B cell (primary cell): ENCODE data around the gene SLC12A3. TPM values are rescaled to one million over a fixed set of nuclear protein-coding genes. Genes with fewer than 3 reads are reported as not detected.

Source experiments
- ATAC-seq: fragments of 200-7000 bp; cut with Tn5 transposase; one replicate; pipeline ENCODE4 v1.10.0; 2021; ENCODE audit warnings: low read depth, mild to moderate bottlenecking, moderate number of reproducible peaks, moderate library complexity
- CTCF ChIA-PET: fragments of 350-600 bp; sonication (Branson Sonifier 250); formaldehyde crosslinking; loops from one replicate; lab custom pipeline; 2021; ENCODE audit warnings: antibody characterized with exemption, inconsistent platforms; lab: Charles Lee
- POLR2A ChIA-PET: fragments of 350-600 bp; sonication (Branson Sonifier 250); formaldehyde crosslinking; loops from one replicate; lab custom pipeline; 2021; ENCODE audit warnings: antibody characterized with exemption; lab: Charles Lee
- DNase-seq: peaks from one replicate; pipeline ENCODE4 v3.0.0; 2013
- H2AFZ ChIP-seq: 2 replicates; pipeline ENCODE4 v1.6.1; 2012; ENCODE audit warnings: mild to moderate bottlenecking, low read depth, low read length; ENCODE audit not compliant: insufficient read depth, poor library complexity, severe bottlenecking
- H3K27ac ChIP-seq, 2 donors: 1 replicate in 1 of 2; 2 replicates in 1 of 2; pipeline ENCODE4 v1.5.1; 2012 to 2013; ENCODE audit warnings: low read length in 2 of 2, mild to moderate bottlenecking in 2 of 2, moderate library complexity in 1 of 2
- H3K27me3 ChIP-seq, 4 experiments: fragments of 200-600 bp in 1 of 4; sonication (generic) in 1 of 4; replicated peaks in 1 of 4; 1 replicate in 2 of 4; 2 replicates in 2 of 4; pipeline versions ENCODE4 v1.6.1 to v1.7.0; 2013 to 2016; ENCODE audit warnings: low read length in 3 of 4, mild to moderate bottlenecking in 2 of 4, mixed read lengths in 1 of 4, moderate library complexity in 1 of 4; ENCODE audit not compliant: insufficient read depth in 4 of 4, control insufficient read depth in 3 of 4; ENCODE audit errors: control extremely low read depth in 1 of 4
- H3K36me3 ChIP-seq, 2 experiments: replicated peaks in 1 of 2; 1 replicate in 1 of 2; 2 replicates in 1 of 2; pipeline versions ENCODE4 v1.6.1 to v1.7.1; 2013; ENCODE audit warnings: low read length in 1 of 2; ENCODE audit not compliant: insufficient read depth in 2 of 2, control insufficient read depth in 1 of 2; ENCODE audit errors: control extremely low read depth in 1 of 2, extremely low read depth in 1 of 2
- H3K4me1 ChIP-seq, 2 donors: fragments of 200-600 bp in 1 of 2; sonication (generic) in 1 of 2; 1 replicate in 1 of 2; 2 replicates in 1 of 2; pipeline versions ENCODE4 v1.5.1 to v1.6.1; 2013 to 2017; ENCODE audit warnings: low read length in 2 of 2; ENCODE audit not compliant: control insufficient read depth in 2 of 2, insufficient read depth in 2 of 2
- H3K4me2 ChIP-seq: replicated peaks from 2 replicates; pipeline ENCODE3; 2012; ENCODE audit warnings: mild to moderate bottlenecking, low read depth, low read length; ENCODE audit not compliant: poor library complexity, severe bottlenecking
- H3K4me3 ChIP-seq, 5 experiments: fragments of 200-600 bp in 1 of 5; sonication (generic) in 1 of 5; 1 replicate in 3 of 5; 2 replicates in 2 of 5; pipeline versions ENCODE4 v1.5.1 to v1.7.0; 2011 to 2016; ENCODE audit warnings: low read length in 4 of 5, mild to moderate bottlenecking in 4 of 5, low read depth in 2 of 5, control low read depth in 1 of 5, moderate library complexity in 1 of 5; ENCODE audit not compliant: insufficient read depth in 1 of 5; ENCODE audit errors: control extremely low read depth in 1 of 5, extremely low read depth in 1 of 5
- H3K79me2 ChIP-seq: fragments of 200-600 bp; sonication (generic); one replicate; pipeline ENCODE4 v1.6.0; 2016; ENCODE audit warnings: low read length; ENCODE audit not compliant: control insufficient read depth, insufficient read depth
- H3K9ac ChIP-seq: fragments of 200-600 bp; sonication (generic); 2 replicates; pipeline ENCODE4 v1.6.1; 2017; ENCODE audit warnings: mild to moderate bottlenecking, low read length, moderate library complexity
- H3K9me3 ChIP-seq, 3 donors: one replicate each; pipeline versions ENCODE4 v1.6.1 to v1.7.1; 2013; ENCODE audit warnings: low read length in 2 of 3; ENCODE audit not compliant: control insufficient read depth in 2 of 3, insufficient read depth in 1 of 3; ENCODE audit errors: control extremely low read depth in 1 of 3
- H4K20me1 ChIP-seq: 2 replicates; pipeline ENCODE4 v1.6.0; 2012; ENCODE audit warnings: mild to moderate bottlenecking, low read length; ENCODE audit not compliant: insufficient read depth, control insufficient read depth, poor library complexity, severe bottlenecking
- H3K27ac Mint-ChIP-seq: one replicate; pipeline ENCODE4 v1.8.0; 2021; ENCODE audit warnings: mixed read lengths
- H3K27me3 Mint-ChIP-seq: one replicate; pipeline ENCODE4 v1.8.0; 2021; ENCODE audit warnings: mixed read lengths
- H3K4me1 Mint-ChIP-seq: one replicate; pipeline ENCODE4 v1.8.0; 2021; ENCODE audit warnings: mixed read lengths
- H3K4me3 Mint-ChIP-seq: one replicate; pipeline ENCODE4 v1.8.0; 2021; ENCODE audit warnings: mixed read lengths
- H3K9me3 Mint-ChIP-seq: one replicate; pipeline ENCODE4 v1.8.0; 2022; ENCODE audit warnings: mixed read lengths; ENCODE audit not compliant: insufficient read depth
- EZH2 ChIP-seq: IDR thresholded peaks from 2 replicates; pipeline ENCODE4 v1.6.1; 2012; ENCODE audit warnings: borderline replicate concordance, low read depth, mild to moderate bottlenecking, moderate library complexity, low read length; ENCODE audit not compliant: insufficient read depth, poor library complexity, severe bottlenecking
- WGBS: methylation state at CpG from one replicate; pipeline ENCODE4 v1.1.5; 2013; ENCODE audit warnings: missing lambda C conversion rate; ENCODE audit not compliant: insufficient coverage; 5-methylcytosine and 5-hydroxymethylcytosine counted together
- intact Hi-C: fragments of 100-400 bp; cut with micrococcal nuclease; formaldehyde crosslinking; loops from one replicate; pipeline ENCODE4 v1.10.0; 2022
- polyA plus RNA-seq: library from polyadenylated mRNA; depleted of rRNA; stranded (reverse); fragments of >200 nt; gene quantifications from 2 replicates; pipeline ENCODE4 v1.2.3, GENCODE V29; 2012
- total RNA-seq, 2 donors: library from RNA; stranded (reverse); fragments of 120-200 nt in 1 of 2; gene quantifications; 1 replicate in 1 of 2; 2 replicates in 1 of 2; pipeline versions ENCODE4 v1.2.3 to v1.2.4, GENCODE V29; 2013 to 2022
- TF ChIP-seq, protein P1 (sequence below): fragments of 200-600 bp; IDR thresholded peaks from one replicate; pipeline ENCODE4 v1.8.0; 2022; ENCODE audit warnings: antibody characterized with exemption, mild to moderate bottlenecking

Gene SLC12A3
- total and polyA plus RNA-seq, 2 donors (not counting 1 experiment from before 2014, with no cell fraction given): 1.3 to 4.9 TPM

DNA sequence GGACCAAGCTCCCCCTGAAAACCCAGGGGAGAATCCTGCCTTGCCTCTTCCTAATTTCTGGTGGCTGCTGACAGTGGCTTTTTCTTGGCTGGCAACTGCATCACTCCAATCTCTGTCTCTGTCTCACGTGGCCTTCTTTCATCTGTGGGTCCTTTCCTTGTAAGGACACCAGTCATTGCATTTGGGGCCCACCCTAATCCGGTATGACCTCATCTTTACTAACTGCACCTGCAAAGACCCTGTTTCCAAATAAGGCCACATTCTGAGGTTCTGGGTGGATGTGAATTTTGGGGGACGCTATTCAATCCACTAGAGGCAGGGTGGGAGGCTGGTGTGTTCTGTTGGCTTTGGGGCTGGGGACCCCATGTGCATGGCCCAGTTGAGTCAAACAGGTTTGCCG lies 11.0 kb downstream of the SLC12A3 start:
- Mint-ChIP-seq H3K9me3 (no peaks in the 10 kb centered on the region), H3K27me3 (no peaks in the 10 kb centered on the region), H3K4me3 (no peak overlapping the region), H3K4me1 (peaks cover 13% of the 10 kb centered on the region), H3K27ac (no peak overlapping the region)
- Histone ChIP-seq H2AFZ (no peak overlapping the region), H4K20me1 (no peaks in the 10 kb centered on the region), H3K4me3 (no peak overlapping the region), H3K9me3 (no peaks in the 10 kb centered on the region), H3K9ac (no peak overlapping the region), H3K36me3 (no peaks in the 10 kb centered on the region), H3K27ac (no peak overlapping the region), H3K4me1 (peaks cover 0 to 11% of the 10 kb centered on the region in 2 donors), H3K79me2 (no peaks in the 10 kb centered on the region), H3K27me3 (no peaks in the 10 kb centered on the region), H3K4me2 (no peak overlapping the region)
- ChIA-PET CTCF (interaction anchor here (0.8 to 1.2 kb wide), 2 partner anchors 10 to 22 kb away, joined by 5 to 6 read pairs; no protein-coding TSS in a partner anchor), POLR2A (interaction anchor here (1.3 kb wide), 1 partner anchor 56 kb away, joined by 4 read pairs; the partner anchor contains the start of gene HERPUD1)
- no peak for ATAC-seq
- TF ChIP-seq EZH2: no peak
- TF ChIP-seq, protein P1, sequence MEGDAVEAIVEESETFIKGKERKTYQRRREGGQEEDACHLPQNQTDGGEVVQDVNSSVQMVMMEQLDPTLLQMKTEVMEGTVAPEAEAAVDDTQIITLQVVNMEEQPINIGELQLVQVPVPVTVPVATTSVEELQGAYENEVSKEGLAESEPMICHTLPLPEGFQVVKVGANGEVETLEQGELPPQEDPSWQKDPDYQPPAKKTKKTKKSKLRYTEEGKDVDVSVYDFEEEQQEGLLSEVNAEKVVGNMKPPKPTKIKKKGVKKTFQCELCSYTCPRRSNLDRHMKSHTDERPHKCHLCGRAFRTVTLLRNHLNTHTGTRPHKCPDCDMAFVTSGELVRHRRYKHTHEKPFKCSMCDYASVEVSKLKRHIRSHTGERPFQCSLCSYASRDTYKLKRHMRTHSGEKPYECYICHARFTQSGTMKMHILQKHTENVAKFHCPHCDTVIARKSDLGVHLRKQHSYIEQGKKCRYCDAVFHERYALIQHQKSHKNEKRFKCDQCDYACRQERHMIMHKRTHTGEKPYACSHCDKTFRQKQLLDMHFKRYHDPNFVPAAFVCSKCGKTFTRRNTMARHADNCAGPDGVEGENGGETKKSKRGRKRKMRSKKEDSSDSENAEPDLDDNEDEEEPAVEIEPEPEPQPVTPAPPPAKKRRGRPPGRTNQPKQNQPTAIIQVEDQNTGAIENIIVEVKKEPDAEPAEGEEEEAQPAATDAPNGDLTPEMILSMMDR: no peak
- intact Hi-C loops: no loop called here
- 89% methylated on average over 1 of the region's 4 CpGs for WGBS
- no peak for DNase-seq

DNA sequence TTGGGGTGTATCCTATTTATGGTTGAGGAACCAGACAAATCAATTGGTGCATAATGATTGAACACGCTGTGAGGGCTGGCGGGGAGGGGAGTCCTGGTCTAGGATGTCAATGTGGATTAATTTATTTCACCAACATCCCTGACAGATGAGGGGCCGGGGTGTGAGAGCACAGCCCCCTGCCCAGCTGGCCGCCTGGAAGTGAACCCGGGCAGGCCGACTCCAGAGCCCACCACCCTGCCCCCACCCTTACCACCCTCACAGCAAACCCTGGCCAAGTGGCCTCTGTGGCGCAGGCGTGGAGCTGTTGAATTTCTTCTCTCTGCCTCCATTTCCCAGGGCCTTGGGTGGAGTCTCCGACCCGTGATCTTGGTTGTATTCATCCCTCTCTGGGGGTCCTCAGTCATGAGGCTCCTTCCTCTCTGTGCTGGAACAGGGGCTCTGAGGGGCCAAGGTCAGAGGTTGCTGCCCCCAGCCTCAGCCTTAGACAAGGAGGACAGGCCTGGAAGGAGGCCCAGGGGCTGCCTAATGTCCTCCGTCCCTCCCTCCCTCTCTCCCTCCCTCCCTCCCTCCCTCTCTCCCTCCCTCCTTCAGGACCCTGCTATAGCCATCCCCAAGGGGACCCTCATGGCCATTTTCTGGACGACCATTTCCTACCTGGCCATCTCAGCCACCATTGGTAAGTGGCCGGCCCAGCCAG lies 12.6 kb downstream of the SLC12A3 start:
- CTCF ChIA-PET: no interaction called here
- no peak overlapping the region for H3K27ac ChIP-seq
- no peaks in the 10 kb centered on the region for H3K9me3 Mint-ChIP-seq
- no peaks in the 10 kb centered on the region for H4K20me1 ChIP-seq
- no peak for DNase-seq
- no peak overlapping the region for H3K4me3 ChIP-seq
- no peaks in the 10 kb centered on the region for H3K9me3 ChIP-seq
- POLR2A ChIA-PET: interaction anchor here (0.7 kb wide), 1 partner anchor 56 kb away, joined by 4 read pairs; no protein-coding TSS in a partner anchor
- H3K4me2 ChIP-seq: no peak overlapping the region
- peaks cover 8% of the 10 kb centered on the region for H3K4me1 Mint-ChIP-seq
- H3K4me1 ChIP-seq: peaks cover 0 to 5% of the 10 kb centered on the region in 2 donors
- no peaks in the 10 kb centered on the region for H3K36me3 ChIP-seq
- H3K9ac ChIP-seq: no peak overlapping the region
- no peak overlapping the region for H2AFZ ChIP-seq
- 98% methylated on average over 8 of the region's 13 CpGs for WGBS
- no peaks in the 10 kb centered on the region for H3K79me2 ChIP-seq
- TF ChIP-seq EZH2: no peak
- TF ChIP-seq, protein P1: no peak
- no peaks in the 10 kb centered on the region for H3K27me3 Mint-ChIP-seq
- no peak overlapping the region for H3K4me3 Mint-ChIP-seq
- intact Hi-C loops: no loop called here
- ATAC-seq: no peak
- H3K27ac Mint-ChIP-seq: no peak overlapping the region
- H3K27me3 ChIP-seq: no peaks in the 10 kb centered on the region
